ENCODE results near the gene STUM. TPM values are rescaled to one million over a fixed set of nuclear protein-coding genes. Genes with fewer than 3 reads are reported as not detected.

Gene STUM
- total and polyA plus RNA-seq, 2 of the 8 experiments (the other 6 are each of a cell fraction or from before 2014, with no cell fraction given): 0.76 to 1.2 TPM

- TF ChIP-seq NANOG (IDR thresholded peaks at IDR 0.05; ENCODE audit: insufficient read depth, low read depth, low read length, poor library complexity, severe bottlenecking) (no peak), CBX8 (IDR thresholded peaks at IDR 0.05; ENCODE audit: borderline replicate concordance, low read depth, low read length) (no peak), EP300 (IDR thresholded peaks at IDR 0.05; ENCODE audit: borderline replicate concordance in 1 of 2, low read depth in 2 of 2, low read length in 2 of 2) (no peak)
Measured at GRCh38 chr1:226628612-226629155, 80.1 kb downstream of the STUM start (continued).

All from H1 (cell line).